K562 (cell line): ENCODE results near the gene CCDC13. TPM values are rescaled to one million over a fixed set of nuclear protein-coding genes. Genes with fewer than 3 reads are reported as not detected.

Experiments used
- AFF1 ChIP-seq, 2 experiments: fragments of 450-650 bp; IDR thresholded peaks; 2 replicates each; pipeline ENCODE4 v1.6.1; 2018; ENCODE audit warnings: mild to moderate bottlenecking in 2 of 2, low read depth in 1 of 2; ENCODE audit not compliant: partially characterized antibody in 2 of 2
- ARNT ChIP-seq, 2 experiments: fragments of 450-650 bp; IDR thresholded peaks; 2 replicates each; pipeline ENCODE4 v1.6.1; 2016; ENCODE audit warnings: mild to moderate bottlenecking in 1 of 2
- CBX5 ChIP-seq: IDR thresholded peaks from 2 replicates; pipeline ENCODE4 v1.6.1; 2014; ENCODE audit warnings: low read depth, borderline replicate concordance
- ERF ChIP-seq: fragments of 450-650 bp; formaldehyde crosslinking; IDR thresholded peaks from 2 replicates; pipeline ENCODE4 v1.4.0; 2020; ENCODE audit warnings: mild to moderate bottlenecking, mixed read lengths
- HES1 ChIP-seq: fragments of 450-650 bp; IDR thresholded peaks from 2 replicates; pipeline ENCODE4 v1.6.1; 2016; ENCODE audit warnings: low read depth, mild to moderate bottlenecking, moderate library complexity
- MTA1 ChIP-seq: fragments of 450-650 bp; IDR thresholded peaks from 2 replicates; pipeline ENCODE4 v1.6.1; 2017; ENCODE audit warnings: borderline replicate concordance
- POLR2G ChIP-seq: fragments of 200-400 bp; formaldehyde crosslinking; IDR thresholded peaks from 2 replicates; pipeline ENCODE4 v1.6.1; 2017; ENCODE audit warnings: low read depth, mild to moderate bottlenecking, antibody characterized with exemption, low read length, moderate library complexity
- ZNF12 ChIP-seq: sonication (generic); formaldehyde crosslinking; IDR thresholded peaks from 2 replicates; pipeline ENCODE4 v1.4.0; 2020; ENCODE audit warnings: mild to moderate bottlenecking, missing genetic modification reagents
- ZNF121 ChIP-seq: sonication (generic); formaldehyde crosslinking; conservative IDR thresholded peaks from 2 replicates; pipeline ENCODE4 v1.8.0; 2022; ENCODE audit warnings: missing genetic modification reagents
- ZNF134 ChIP-seq: fragments of 250-450 bp; sonication (Bioruptor Pico); conservative IDR thresholded peaks from 2 replicates; pipeline ENCODE4 v1.4.0; 2020
- ZNF239 ChIP-seq: fragments of 250-450 bp; sonication (Bioruptor Pico); IDR thresholded peaks from 2 replicates; pipeline ENCODE4 v1.4.0; 2020; ENCODE audit warnings: mild to moderate bottlenecking
- ZNF511 ChIP-seq: sonication (generic); formaldehyde crosslinking; IDR thresholded peaks from 2 replicates; pipeline ENCODE4 v1.8.0; 2022; ENCODE audit warnings: mild to moderate bottlenecking, missing genetic modification reagents
- ZNF644 ChIP-seq: fragments of 200-800 bp; sonication (Bioruptor generic); IDR thresholded peaks from 2 replicates; pipeline ENCODE4 v1.6.1; 2016; ENCODE audit warnings: low read depth, missing genetic modification characterization, missing compliant biosample characterization
- polyA plus RNA-seq, 8 experiments: library from polyadenylated mRNA; depleted of rRNA in 4 of 8; stranded (reverse) in 5 of 8; unstranded in 3 of 8; fragments of >200 nt; fragmentation: Nextera tagmentation in 2 of 8; fragmentation: Illumina TruSeq in 1 of 8; extraction: Ambion mirVana in 2 of 8; extraction: Trizol in 1 of 8; gene quantifications; 2 replicates each; pipeline versions ENCODE4 v1.2.1 to v1.2.3, GENCODE V29; 2011 to 2014; ENCODE audit warnings: inconsistent platforms in 1 of 8, missing spikeins in 1 of 8
- total RNA-seq, 7 experiments: library from RNA; depleted of rRNA in 6 of 7; stranded (reverse); fragments of >200 nt in 6 of 7; fragmentation: Illumina TruSeq in 2 of 7; extraction: Trizol in 2 of 7; gene quantifications; 2 replicates each; pipeline versions ENCODE4 v1.2.1 to v1.2.3, GENCODE V29; 2011 to 2021; ENCODE audit warnings: low replicate concordance in 1 of 7
- TF ChIP-seq, protein P1 (sequence below): fragments of 450-650 bp; IDR thresholded peaks from 2 replicates; pipeline ENCODE4 v1.6.1; 2018; ENCODE audit not compliant: partially characterized antibody
- TF ChIP-seq, protein P2 (sequence below): sonication (generic); formaldehyde crosslinking; IDR thresholded peaks from 2 replicates; pipeline ENCODE4 v1.9.0; 2022; ENCODE audit warnings: mild to moderate bottlenecking, missing genetic modification reagents
- TF ChIP-seq, protein P3 (sequence below): fragments of 450-650 bp; formaldehyde crosslinking; IDR thresholded peaks from 2 replicates; pipeline ENCODE4 v1.4.0; 2020; ENCODE audit warnings: mild to moderate bottlenecking, moderate library complexity

Gene CCDC13
- total and polyA plus RNA-seq, 9 of the 15 experiments (the other 6 are each of a cell fraction or from before 2014, with no cell fraction given), result 0.20 to 0.70 (median 0.48) TPM; not detected in 2

DNA sequence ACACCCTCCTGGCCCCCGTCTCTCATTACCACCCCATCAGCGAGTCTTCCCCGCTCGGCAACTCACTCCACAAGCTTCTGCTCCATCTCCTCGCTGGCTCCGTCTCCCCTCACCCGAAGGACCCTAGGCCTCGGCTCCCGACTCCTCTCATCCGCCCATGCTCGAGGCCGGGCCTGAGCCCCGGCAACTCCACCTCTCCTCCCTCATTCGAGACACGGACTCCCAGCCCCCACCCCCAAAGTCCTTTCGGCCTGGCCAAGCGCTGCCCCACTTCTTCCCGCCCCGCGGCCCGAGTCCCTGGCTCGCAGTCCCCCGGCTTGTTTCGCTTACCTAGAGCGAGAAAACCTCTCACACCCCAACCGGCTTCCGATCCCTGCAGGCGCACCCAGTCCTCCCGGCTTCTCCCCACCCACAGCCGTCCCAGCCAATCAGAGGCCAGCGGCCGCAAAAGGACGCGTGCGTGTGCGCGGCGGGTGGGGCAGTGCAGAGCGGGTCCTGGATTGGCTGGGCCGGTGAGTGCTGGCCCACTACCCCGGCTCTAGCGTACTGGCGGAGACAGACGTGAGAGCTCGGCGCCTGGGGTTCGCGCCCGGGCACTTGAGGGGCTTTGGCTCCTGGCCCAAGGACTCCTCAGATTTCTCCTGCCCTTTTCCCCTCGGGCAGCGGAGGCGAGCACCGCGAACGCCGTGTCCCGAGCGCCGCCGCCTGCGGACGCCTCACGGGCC is 31.2 kb upstream of the CCDC13 start, which contains the start of gene HIGD1A (continued):
- TF ChIP-seq, protein P1, sequence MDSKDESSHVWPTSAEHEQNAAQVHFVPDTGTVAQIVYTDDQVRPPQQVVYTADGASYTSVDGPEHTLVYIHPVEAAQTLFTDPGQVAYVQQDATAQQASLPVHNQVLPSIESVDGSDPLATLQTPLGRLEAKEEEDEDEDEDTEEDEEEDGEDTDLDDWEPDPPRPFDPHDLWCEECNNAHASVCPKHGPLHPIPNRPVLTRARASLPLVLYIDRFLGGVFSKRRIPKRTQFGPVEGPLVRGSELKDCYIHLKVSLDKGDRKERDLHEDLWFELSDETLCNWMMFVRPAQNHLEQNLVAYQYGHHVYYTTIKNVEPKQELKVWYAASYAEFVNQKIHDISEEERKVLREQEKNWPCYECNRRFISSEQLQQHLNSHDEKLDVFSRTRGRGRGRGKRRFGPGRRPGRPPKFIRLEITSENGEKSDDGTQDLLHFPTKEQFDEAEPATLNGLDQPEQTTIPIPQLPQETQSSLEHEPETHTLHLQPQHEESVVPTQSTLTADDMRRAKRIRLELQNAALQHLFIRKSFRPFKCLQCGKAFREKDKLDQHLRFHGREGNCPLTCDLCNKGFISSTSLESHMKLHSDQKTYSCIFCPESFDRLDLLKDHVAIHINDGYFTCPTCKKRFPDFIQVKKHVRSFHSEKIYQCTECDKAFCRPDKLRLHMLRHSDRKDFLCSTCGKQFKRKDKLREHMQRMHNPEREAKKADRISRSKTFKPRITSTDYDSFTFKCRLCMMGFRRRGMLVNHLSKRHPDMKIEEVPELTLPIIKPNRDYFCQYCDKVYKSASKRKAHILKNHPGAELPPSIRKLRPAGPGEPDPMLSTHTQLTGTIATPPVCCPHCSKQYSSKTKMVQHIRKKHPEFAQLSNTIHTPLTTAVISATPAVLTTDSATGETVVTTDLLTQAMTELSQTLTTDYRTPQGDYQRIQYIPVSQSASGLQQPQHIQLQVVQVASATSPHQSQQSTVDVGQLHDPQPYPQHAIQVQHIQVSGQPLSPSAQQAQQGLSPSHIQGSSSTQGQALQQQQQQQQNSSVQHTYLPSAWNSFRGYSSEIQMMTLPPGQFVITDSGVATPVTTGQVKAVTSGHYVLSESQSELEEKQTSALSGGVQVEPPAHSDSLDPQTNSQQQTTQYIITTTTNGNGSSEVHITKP, result peak; percentile 89
- TF ChIP-seq ZNF644 (tag), result peak; percentile 73
- TF ChIP-seq, protein P2, sequence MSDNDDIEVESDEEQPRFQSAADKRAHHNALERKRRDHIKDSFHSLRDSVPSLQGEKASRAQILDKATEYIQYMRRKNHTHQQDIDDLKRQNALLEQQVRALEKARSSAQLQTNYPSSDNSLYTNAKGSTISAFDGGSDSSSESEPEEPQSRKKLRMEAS (CRISPR knock-in tag), result peak; percentile 80
- TF ChIP-seq ZNF134, result 0 out of 2 replicates have a peak, but pooled peaks have one; percentile 12
- no peak for TF ChIP-seq ZNF12
- TF ChIP-seq MTA1, result no peak
- peak; percentile 72; the same call in 1 of the 2 replicates for TF ChIP-seq HES1
- peak in 1 of 2 experiments; percentile 42 for TF ChIP-seq AFF1 (IDR thresholded peaks at IDR 0.05; ENCODE audit: low read depth in 1 of 2, partially characterized antibody in 2 of 2)
- TF ChIP-seq ZNF121 (CRISPR knock-in tag), result no peak
- TF ChIP-seq ERF (CRISPR knock-in tag), result peak; percentile 88; the same call in 1 of the 2 replicates
- peak; percentile 54; the same call in 1 of the 2 replicates for TF ChIP-seq ZNF511 (CRISPR knock-in tag)
- peak; percentile 98 for TF ChIP-seq POLR2G
- TF ChIP-seq, protein P3, sequence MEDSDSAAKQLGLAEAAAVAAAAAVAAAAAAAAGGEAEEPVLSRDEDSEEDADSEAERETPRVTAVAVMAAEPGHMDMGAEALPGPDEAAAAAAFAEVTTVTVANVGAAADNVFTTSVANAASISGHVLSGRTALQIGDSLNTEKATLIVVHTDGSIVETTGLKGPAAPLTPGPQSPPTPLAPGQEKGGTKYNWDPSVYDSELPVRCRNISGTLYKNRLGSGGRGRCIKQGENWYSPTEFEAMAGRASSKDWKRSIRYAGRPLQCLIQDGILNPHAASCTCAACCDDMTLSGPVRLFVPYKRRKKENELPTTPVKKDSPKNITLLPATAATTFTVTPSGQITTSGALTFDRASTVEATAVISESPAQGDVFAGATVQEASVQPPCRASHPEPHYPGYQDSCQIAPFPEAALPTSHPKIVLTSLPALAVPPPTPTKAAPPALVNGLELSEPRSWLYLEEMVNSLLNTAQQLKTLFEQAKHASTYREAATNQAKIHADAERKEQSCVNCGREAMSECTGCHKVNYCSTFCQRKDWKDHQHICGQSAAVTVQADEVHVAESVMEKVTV (CRISPR knock-in tag), result no peak
- TF ChIP-seq ARNT (IDR thresholded peaks at IDR 0.05), result 0 out of 4 replicates have a peak, but pooled peaks have one; percentile 22 to 30
- TF ChIP-seq ZNF239 (CRISPR knock-in tag), result no peak; the same call in 1 of the 2 replicates
- no peak for TF ChIP-seq CBX5
